H54 (cell line): Measurements from ENCODE around the gene OPN4.
"Not testable (repeated sequence)": the region's sequence is repeated elsewhere in the genome, so short reads cannot be mapped to it uniquely, and the experiment has no call there.

Experiments
- DNase-seq: peaks from one replicate; pipeline ENCODE4 v3.0.0; 2011; ENCODE audit warnings: low spot score, mixed read lengths; ENCODE audit not compliant: insufficient read length
- FAIRE-seq: peaks from 3 replicates; lab custom pipeline; 2011; peaks lifted over from hg19 to GRCh38; lab: Jason Lieb, UNC
- POLR2A ChIP-seq: IDR thresholded peaks from 2 replicates; pipeline ENCODE4 v1.6.1; 2011; ENCODE audit warnings: low read depth, mild to moderate bottlenecking, low read length

Gene OPN4

DNA sequence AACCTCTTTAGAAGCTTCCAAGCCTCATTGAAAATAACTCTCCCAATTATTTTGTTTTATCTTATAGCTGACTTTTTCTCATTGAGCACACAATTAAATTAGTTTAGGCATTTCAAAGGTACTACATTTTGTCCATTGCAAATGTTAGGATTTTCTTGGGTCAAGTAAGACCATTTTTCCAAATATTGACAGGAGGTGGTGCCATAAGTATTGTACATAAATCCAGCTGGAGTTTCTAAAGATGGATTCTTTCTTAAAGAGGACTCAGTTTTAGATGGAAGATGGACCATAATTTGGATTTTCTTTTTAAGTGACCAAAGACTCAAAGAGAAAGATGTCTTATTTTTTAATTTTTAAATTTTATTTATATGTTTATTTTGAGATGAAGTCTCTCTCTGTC is 12.3 kb upstream of the OPN4 start:
- no peak for TF ChIP-seq POLR2A
- DNase-seq (no peak), FAIRE-seq (no peak)

DNA sequence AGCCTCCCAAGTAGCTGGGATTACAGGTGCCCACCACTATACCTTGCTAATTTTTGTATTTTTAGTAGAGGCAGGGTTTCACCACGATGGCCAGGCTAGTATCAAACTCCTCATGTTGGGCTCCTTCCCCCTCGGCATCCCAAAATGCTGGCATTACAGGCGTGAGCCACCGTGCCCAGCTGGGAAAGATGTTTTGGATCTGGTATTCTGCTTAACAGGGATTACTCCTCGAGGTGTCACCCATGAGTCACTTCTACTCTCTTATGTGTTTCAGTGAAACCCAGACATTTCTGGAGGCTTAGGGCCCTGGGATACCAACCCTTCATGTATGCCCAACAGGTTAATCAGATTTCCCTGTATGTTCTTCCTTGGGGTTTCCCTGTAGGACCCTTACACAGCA is 11.8 kb upstream of the OPN4 start:
- FAIRE-seq (peak; percentile 94), DNase-seq (peak; percentile 61)
- no peak for TF ChIP-seq POLR2A

DNA sequence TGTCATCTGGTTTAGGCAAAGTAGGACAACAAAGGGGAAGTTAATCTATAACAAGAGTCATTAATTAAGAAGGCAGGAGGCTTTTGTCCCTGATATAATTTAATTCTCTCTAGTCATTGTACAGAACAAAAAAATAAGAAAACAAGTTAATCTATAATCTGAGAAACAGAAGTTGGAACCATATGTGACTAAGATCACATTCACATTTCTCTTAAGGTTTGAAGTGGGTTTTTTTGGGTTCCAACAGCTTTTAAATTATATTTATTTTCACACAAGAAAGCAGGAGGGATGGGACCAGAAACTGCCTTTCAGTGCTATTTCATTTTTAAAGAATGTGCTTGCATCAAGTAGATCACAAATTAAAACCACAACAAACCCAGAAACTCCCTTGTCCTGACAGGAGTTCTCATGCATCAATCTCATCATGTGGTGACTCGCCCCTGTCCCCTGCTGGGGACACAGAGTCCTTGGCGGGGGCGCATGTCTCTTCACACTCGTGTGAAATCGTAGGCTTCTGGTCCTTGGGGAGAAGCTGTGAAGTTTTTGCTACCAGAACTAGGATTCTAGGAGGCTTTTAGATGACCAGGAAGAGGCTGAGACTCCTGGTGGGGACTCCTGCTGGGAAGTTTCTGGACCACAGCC is 10.1 kb upstream of the OPN4 start:
- TF ChIP-seq POLR2A = no peak
- DNase-seq (no peak), FAIRE-seq (no peak)

DNA sequence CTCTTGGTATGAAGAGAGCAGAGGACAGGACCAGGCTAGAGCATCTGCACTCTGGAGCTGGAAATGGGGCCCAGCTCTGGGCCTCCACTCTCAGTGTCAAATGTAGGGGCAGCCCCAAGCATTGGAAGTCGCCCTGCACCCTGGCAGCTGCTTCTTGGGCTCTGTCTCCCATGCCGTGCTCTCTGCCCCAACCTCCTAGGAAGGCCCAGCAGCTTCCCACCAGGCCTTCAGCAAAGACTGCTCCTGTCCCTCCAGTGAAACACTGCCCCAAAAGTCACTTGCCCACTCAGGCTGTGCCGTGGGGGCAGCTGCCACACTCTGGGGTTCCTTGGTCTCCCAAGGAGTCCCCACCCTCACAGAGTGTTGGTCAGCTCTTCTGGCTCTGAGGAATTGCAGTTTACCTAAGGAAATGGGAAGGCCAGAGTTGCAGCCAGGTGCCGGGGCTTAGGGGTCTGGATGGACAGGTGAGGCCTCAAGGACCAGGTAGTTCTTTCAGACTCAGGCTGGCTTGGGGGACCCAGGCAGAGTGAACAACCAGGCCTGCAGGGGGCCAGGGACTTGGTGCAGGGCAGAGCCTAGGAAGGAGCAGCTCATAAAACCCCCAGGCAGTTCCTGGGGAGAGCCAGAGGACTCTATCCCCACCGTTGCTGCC is 9.4 kb upstream of the OPN4 start:
- TF ChIP-seq POLR2A = no peak
- FAIRE-seq (no peak), DNase-seq (no peak)

DNA sequence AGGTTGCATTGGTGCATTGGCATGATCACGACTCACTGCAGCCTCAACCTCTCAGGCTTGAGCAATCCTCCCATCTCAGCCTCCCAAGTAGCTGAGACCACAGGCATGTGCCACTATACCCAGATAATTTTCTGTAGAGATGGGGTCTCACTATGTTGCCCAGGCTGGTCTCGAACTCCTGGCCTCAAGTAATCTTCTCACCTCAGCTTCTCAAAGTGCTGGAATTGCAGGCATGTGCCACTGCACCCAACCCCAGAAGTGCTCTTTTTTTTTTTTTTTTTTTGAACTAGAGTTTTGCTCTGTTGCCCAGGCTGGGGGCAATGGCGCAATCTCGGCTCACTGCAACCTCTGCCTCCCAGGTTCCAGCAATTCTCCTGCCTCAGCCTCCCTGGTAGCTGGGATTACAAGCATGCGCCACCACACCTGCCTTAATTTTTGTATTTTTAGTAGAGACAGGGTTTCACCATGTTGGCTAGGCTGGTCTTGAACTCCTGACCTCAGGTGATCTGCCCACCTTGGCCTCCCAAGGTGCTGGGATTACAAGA is 8.7 kb upstream of the OPN4 start:
- DNase-seq, FAIRE-seq: not testable (repeated sequence)

DNA sequence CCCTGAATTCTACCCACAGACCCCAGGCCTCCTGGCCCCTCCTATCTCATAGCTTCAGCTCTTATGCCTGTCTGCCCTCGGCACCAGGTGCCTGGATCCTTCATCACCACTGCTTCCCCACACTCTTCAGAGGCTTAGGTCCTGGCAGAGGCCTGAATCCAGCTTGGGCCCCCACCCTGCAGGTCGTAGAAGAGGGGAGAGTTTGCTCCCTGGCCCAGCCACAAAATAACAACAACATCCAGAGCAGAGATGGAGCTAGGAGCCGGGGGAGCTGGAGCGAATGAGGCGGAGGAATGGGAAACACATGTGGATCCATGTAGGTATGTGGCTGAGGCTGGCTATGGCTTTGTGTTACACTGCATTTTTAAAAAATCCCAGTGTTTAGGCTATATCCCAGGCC is 7.8 kb upstream of the OPN4 start:
- TF ChIP-seq POLR2A = no peak
- DNase-seq (no peak), FAIRE-seq (no peak)

DNA sequence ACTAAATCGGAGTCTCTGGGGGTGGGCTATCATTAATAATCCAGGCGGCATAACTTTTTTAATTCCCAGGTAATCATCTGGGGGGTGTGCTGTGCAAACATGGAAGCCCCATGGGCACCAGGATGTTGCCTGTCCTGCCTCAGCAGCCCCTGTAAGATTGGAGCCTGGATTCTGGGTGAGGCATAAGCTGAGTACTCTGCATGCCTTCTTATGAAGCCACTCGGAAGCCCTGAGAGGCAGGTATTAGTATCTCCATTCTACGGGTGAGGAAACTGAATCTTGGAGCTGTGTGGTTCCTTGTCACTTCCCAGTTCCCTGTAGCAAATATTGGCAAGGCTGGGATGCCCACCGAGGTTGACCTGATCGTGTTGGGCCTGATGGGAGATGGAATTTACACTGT is 7.4 kb upstream of the OPN4 start:
- DNase-seq = no peak
- no peak for FAIRE-seq
- TF ChIP-seq POLR2A = no peak

DNA sequence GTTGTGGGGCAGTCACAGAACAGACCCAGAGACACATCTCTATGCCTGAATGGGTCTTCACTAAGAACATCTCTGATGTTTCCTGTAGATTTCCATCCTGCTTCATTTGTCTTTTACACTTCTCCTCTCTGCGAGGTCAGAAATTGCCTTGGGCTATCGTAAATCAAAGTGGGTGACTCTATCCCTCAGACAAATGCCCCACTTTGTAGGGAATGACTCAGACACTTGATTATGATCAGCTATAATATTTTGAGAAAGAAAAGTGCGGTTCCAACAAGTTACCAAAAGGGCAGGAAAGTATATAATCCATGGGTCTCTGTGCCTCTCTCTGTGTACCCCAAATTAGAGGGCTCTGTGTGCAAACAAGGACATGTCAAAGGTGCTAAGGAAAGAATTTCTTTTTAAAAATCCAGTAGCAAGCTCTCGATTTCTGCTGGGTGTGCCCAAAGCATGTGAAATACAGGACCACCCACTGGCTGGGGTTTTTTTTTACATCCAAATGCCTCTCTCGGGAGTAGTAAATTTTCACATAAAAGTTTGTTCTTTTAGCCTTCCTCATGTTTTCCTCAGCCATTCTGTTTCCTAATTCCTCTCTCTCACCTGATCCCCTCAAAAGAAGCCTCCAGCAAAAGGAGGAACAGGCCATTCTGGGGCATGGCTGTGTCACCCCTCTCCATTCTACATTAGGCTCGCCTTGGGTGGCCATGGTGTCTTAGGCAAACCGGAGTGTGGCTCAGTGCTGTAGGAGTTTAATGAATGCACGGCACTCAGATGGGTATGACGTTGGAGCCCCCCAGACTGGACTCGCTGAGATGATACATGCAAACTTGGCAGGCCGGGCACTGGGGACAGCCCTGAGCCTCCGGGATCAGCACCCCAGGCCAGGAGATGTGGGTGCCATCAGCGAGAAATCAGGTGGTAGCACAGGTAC is 6.3 kb upstream of the OPN4 start:
- no peak for TF ChIP-seq POLR2A
- DNase-seq (no peak), FAIRE-seq (peak; percentile 58)

DNA sequence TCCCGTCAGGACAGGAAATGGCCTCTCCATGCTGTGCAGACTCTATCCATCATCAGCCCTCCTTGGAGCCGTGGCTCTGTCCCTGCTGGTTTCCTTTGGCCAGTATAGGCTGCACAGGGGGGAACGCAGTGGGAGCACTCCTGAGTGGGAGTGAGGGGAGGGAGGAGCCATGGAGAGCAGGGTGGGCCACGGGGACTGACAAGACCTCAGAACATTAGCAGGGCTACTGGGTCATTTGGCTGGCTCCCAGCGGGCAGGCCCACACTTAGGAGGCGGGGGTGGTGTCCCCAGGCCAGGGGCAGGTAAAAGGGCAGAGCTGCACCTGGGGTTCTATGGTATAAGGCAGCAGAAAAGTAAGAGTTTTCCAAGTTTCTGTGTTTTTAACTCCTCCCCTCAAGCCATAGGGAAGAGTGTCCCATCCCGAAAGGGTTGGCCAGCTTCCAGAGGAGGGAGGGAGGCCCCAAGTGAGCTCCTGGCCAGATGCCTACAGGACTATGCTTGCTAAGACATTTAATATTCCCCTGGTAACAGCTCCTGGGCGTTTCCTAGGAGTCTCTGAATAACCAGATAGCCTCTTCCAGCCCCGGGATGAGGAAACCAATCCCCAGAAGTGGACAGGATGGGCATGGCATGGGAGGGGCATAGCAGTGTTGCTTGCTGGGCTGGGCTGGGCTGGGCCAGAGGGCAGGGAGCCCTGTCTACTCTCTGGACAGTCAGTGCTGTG is 5.5 kb upstream of the OPN4 start:
- FAIRE-seq = peak; percentile 84
- peak; percentile 94 for DNase-seq
- no peak for TF ChIP-seq POLR2A

DNA sequence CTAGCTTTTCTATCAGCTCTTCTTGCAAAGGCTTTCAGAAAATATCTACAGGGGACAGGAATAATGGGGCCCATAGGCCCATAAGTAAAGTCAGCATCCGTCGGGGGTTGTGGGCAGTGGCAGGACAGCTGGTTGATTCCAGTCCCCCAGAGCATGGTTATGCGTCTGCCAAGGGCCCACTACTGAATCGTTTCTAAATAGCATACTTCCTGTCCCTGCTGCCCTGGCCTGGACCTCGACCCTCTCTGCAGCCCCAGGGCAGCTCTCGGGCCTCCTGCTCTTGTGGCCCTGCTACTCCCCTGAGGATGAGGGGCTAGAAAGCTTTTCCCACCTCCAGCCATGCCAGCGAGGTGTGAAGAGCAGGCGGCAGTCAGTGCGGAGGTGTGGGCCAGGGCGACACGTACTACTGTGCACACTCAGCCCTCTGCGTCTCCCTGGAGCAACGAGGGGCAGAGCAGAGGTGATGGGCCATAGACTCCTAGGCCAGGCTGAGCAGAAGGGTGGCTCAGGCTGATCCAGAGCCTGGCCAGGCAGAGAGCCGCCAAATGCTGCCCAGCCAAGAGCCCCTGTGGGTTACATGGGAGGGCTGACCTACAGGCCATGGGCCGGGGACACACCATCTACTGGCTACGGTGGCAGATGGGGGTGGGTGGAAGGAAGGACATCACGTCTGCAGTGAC is 4.7 kb upstream of the OPN4 start:
- no peak for DNase-seq
- no peak for TF ChIP-seq POLR2A
- FAIRE-seq = no peak

DNA sequence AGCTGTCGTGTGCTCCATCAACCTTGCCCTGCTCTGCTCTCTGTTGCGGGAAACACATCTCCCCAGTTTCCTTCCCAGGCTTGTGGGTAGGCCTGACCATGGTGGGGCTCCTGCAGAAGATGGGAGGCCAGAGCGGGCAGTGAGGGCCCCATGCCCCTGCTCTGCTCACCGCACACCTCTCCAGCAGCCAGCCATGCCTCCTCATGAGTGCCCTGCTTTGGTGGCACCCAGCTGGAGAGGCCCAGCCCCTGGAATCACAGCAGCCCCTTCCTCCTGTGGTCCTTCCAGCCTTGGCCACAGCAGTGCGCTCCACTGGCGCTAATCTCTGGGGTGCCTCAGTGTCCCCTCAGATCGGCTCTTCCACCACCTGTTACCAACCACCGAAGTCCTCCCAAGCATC is 4.2 kb upstream of the OPN4 start:
- TF ChIP-seq POLR2A = no peak
- FAIRE-seq (no peak), DNase-seq (no peak)

DNA sequence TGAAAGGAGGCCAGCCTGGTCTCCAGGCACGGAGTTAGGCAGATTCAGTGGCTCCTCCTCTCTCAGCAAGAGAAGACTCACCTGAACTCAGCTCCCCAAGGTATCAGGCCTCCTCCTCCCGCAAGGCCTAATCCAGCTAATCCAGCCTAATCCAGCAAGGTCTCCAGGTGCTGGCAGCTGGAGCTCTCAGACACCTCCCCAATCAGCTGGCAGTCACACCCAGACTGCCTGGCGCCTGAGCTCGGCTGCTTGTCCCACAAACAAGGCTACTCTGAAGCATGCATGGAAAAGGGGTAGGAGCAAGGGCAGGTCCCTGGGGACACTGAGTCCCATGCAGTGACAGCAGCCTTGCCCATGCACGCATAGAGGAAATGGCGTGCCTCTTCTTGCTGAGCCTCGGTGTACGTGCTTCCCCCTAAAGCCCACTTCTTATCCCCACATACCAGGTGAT is 3.3 kb upstream of the OPN4 start:
- DNase-seq = no peak
- no peak for FAIRE-seq
- TF ChIP-seq POLR2A = no peak; the same call in 1 of the 2 replicates

DNA sequence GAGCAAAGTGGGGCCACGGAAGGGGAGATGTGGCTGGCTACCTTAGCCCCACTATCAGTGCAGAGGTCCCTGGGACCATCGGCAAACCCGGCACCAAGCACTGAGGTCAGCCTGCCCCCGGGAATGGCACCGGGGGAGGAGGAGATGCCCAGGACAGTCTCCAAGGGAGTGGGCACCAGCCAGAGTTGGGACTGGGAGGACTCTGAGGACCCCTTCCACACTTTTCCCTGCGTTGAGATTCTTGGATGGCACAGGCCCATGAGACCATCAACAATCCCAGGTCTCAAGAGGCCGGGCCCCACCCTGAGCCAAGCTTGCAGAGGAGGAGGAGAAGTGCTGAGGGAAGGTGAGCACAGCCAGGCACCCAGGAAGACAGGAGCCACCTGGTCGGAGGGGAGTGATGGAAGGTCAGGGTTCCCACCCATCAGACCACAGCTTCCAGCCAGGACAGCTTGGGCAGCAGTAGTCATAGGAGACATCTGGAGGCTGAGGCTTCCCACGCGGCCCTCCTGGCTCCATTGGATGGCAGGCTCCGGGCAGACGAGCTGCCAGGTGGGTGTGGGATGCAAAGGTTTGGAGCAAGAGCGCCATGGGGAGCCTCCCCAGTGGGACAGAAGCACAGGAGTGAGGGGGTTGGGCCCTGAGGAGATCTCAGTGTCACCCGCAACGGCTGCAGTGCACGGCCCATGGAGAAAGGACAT is 2.6 kb upstream of the OPN4 start:
- DNase-seq (no peak), FAIRE-seq (no peak)
- TF ChIP-seq POLR2A = no peak
